HUES48 (cell line): Measurements from ENCODE around the gene PLCL1.

Experiments
- H3K27ac ChIP-seq: one replicate; pipeline ENCODE4 v1.7.0; 2013; ENCODE audit warnings: low read depth, low read length, inconsistent platforms
- H3K27me3 ChIP-seq: 2 replicates; pipeline ENCODE4 v1.6.1; 2013; ENCODE audit warnings: mild to moderate bottlenecking, low read length; ENCODE audit not compliant: control insufficient read depth, insufficient read depth
- H3K36me3 ChIP-seq: 2 replicates; pipeline ENCODE4 v1.6.1; 2013; ENCODE audit warnings: low read length; ENCODE audit not compliant: control insufficient read depth, insufficient read depth
- H3K4me1 ChIP-seq: 2 replicates; pipeline ENCODE4 v1.6.1; 2013; ENCODE audit warnings: mild to moderate bottlenecking, low read length; ENCODE audit not compliant: control insufficient read depth, insufficient read depth
- H3K4me3 ChIP-seq: 2 replicates; pipeline ENCODE4 v1.5.1; 2013; ENCODE audit warnings: mild to moderate bottlenecking, low read depth, low read length
- H3K9ac ChIP-seq: 2 replicates; pipeline ENCODE4 v1.6.1; 2013; ENCODE audit warnings: mild to moderate bottlenecking, low read depth, low read length, moderate library complexity
- H3K9me3 ChIP-seq: 2 replicates; pipeline ENCODE4 v1.6.1; 2013; ENCODE audit warnings: low read length; ENCODE audit not compliant: control insufficient read depth, insufficient read depth

Gene PLCL1

GRCh38 chr2:197958592-197959150 is 154.3 kb downstream of the PLCL1 start:
- H3K27me3 ChIP-seq: no peaks in the 10 kb centered on the region
- no peaks in the 10 kb centered on the region for H3K4me1 ChIP-seq
- no peaks in the 10 kb centered on the region for H3K9me3 ChIP-seq
- no peaks in the 10 kb centered on the region for H3K36me3 ChIP-seq
- H3K9ac ChIP-seq: no peak overlapping the region
- H3K4me3 ChIP-seq: no peak overlapping the region
- H3K27ac ChIP-seq: no peak overlapping the region

- H3K9ac ChIP-seq: no peak overlapping the region
Measured at GRCh38 chr2:197959383-197959782, 155.0 kb downstream of the PLCL1 start.

GRCh38 chr2:197960786-197961185 is 156.4 kb downstream of the PLCL1 start:
- Histone ChIP-seq H3K27ac (no peak overlapping the region), H3K4me1 (no peaks in the 10 kb centered on the region), H3K9me3 (no peaks in the 10 kb centered on the region), H3K36me3 (no peaks in the 10 kb centered on the region), H3K4me3 (no peak overlapping the region), H3K9ac (no peak overlapping the region), H3K27me3 (no peaks in the 10 kb centered on the region)

More at GRCh38 chr2:197959383-197959782, 155.0 kb downstream of the PLCL1 start:
- Histone ChIP-seq H3K36me3 (no peaks in the 10 kb centered on the region), H3K27ac (no peak overlapping the region), H3K4me1 (no peaks in the 10 kb centered on the region), H3K4me3 (no peak overlapping the region), H3K27me3 (no peaks in the 10 kb centered on the region), H3K9me3 (no peaks in the 10 kb centered on the region)

- H3K9me3 ChIP-seq: no peaks in the 10 kb centered on the region
- no peak overlapping the region for H3K27ac ChIP-seq
- no peaks in the 10 kb centered on the region for H3K27me3 ChIP-seq
- H3K4me3 ChIP-seq: no peak overlapping the region
- H3K9ac ChIP-seq: no peak overlapping the region
- H3K36me3 ChIP-seq: no peaks in the 10 kb centered on the region
- H3K4me1 ChIP-seq: no peaks in the 10 kb centered on the region
Measured at GRCh38 chr2:197964720-197965119, 160.3 kb downstream of the PLCL1 start.

GRCh38 chr2:197965756-197966155 is 161.4 kb downstream of the PLCL1 start:
- Histone ChIP-seq H3K27me3 (no peaks in the 10 kb centered on the region), H3K36me3 (no peaks in the 10 kb centered on the region), H3K4me1 (no peaks in the 10 kb centered on the region), H3K9ac (no peak overlapping the region), H3K9me3 (no peaks in the 10 kb centered on the region), H3K27ac (no peak overlapping the region), H3K4me3 (no peak overlapping the region)

- Histone ChIP-seq H3K36me3 (no peaks in the 10 kb centered on the region), H3K9me3 (no peaks in the 10 kb centered on the region), H3K4me3 (no peak overlapping the region), H3K4me1 (no peaks in the 10 kb centered on the region), H3K9ac (no peak overlapping the region), H3K27ac (no peak overlapping the region), H3K27me3 (no peaks in the 10 kb centered on the region)
Measured at GRCh38 chr2:197969391-197969893, 165.0 kb downstream of the PLCL1 start.

- Histone ChIP-seq H3K9ac (no peak overlapping the region), H3K9me3 (no peaks in the 10 kb centered on the region), H3K27ac (no peak overlapping the region), H3K27me3 (no peaks in the 10 kb centered on the region), H3K4me3 (no peak overlapping the region), H3K36me3 (no peaks in the 10 kb centered on the region), H3K4me1 (no peaks in the 10 kb centered on the region)
Measured at GRCh38 chr2:197972061-197972460, 167.7 kb downstream of the PLCL1 start.

GRCh38 chr2:197972587-197972986 is 168.2 kb downstream of the PLCL1 start:
- no peaks in the 10 kb centered on the region for H3K4me1 ChIP-seq
- no peaks in the 10 kb centered on the region for H3K36me3 ChIP-seq
- no peak overlapping the region for H3K27ac ChIP-seq
- no peak overlapping the region for H3K9ac ChIP-seq
- H3K9me3 ChIP-seq: no peaks in the 10 kb centered on the region
- H3K4me3 ChIP-seq: no peak overlapping the region
- H3K27me3 ChIP-seq: no peaks in the 10 kb centered on the region

- Histone ChIP-seq H3K4me3 (no peak overlapping the region), H3K9ac (no peak overlapping the region), H3K4me1 (no peaks in the 10 kb centered on the region), H3K27me3 (no peaks in the 10 kb centered on the region), H3K36me3 (no peaks in the 10 kb centered on the region), H3K27ac (no peak overlapping the region), H3K9me3 (no peaks in the 10 kb centered on the region)
Measured at GRCh38 chr2:197973772-197974171, 169.4 kb downstream of the PLCL1 start.

- no peaks in the 10 kb centered on the region for H3K36me3 ChIP-seq
- no peak overlapping the region for H3K4me3 ChIP-seq
- H3K9me3 ChIP-seq: no peaks in the 10 kb centered on the region
- no peak overlapping the region for H3K9ac ChIP-seq
- no peaks in the 10 kb centered on the region for H3K4me1 ChIP-seq
- no peak overlapping the region for H3K27ac ChIP-seq
- H3K27me3 ChIP-seq: no peaks in the 10 kb centered on the region
Measured at GRCh38 chr2:197975931-197976519, 171.6 kb downstream of the PLCL1 start.

- no peak overlapping the region for H3K9ac ChIP-seq
- no peaks in the 10 kb centered on the region for H3K4me1 ChIP-seq
- no peak overlapping the region for H3K4me3 ChIP-seq
- no peak overlapping the region for H3K27ac ChIP-seq
- no peaks in the 10 kb centered on the region for H3K27me3 ChIP-seq
- H3K9me3 ChIP-seq: no peaks in the 10 kb centered on the region
- no peaks in the 10 kb centered on the region for H3K36me3 ChIP-seq
Measured at GRCh38 chr2:197978971-197979370, 174.6 kb downstream of the PLCL1 start.
